GM19468 (cell line): Measurements from ENCODE around the gene ZNF592.

Experiments
- ATAC-seq: cut with Tn5 transposase; IDR thresholded peaks from one replicate; pipeline ENCODE4 v1.9.1; 2021; ENCODE audit warnings: mild to moderate bottlenecking, moderate library complexity, moderate number of reproducible peaks; ENCODE audit not compliant: unreplicated experiment; ENCODE audit errors: extremely low read depth

The ZNF592 gene

DNA sequence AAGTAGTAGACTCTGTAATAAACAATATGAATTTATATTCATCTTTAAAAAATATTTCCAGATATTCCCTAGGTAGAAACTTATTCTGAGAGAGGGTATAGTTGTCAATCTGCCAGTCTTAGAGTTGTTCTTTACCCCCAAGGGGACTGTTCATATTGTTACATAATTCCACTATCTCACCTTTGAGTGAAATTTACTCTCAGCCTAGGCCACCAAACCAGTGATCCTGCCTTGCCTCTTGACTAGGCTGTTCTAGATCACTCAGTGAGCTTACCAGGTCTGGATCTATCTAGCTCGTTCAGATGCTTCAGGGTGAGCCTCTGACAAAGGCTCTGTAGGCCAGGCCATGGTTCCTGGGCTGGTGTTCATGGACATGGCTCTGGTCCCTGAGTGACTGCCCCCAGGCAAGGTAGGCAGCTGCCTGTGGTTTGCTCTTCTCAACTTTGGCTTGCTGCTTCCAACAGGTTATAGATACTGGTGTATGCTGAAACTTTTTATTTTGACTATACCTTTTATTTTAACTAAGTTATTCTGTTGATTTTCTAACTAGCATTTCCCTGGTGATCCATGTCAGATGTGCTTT, 27.6 kb downstream of the ZNF592 start:
- no peak for ATAC-seq

DNA sequence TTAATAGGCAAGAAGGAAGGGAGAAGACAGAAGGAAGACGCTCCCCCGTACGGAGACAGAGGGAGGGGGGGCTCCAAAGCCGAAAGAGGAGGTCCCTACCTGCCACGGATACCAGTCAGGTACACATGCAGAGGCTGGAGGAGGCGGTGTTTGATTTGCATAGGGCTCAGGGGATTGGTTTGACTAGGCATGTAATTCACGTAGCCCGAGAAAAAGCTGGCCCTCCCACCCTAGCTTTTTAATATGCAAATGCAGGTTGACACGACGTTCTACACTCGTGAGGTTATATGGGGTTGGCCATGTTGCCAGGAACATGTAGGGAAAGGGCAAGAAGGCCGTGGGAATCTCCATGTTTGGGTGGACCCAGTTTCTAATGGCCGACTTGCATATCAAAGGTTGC, 29.8 kb downstream of the ZNF592 start:
- no peak for ATAC-seq

DNA sequence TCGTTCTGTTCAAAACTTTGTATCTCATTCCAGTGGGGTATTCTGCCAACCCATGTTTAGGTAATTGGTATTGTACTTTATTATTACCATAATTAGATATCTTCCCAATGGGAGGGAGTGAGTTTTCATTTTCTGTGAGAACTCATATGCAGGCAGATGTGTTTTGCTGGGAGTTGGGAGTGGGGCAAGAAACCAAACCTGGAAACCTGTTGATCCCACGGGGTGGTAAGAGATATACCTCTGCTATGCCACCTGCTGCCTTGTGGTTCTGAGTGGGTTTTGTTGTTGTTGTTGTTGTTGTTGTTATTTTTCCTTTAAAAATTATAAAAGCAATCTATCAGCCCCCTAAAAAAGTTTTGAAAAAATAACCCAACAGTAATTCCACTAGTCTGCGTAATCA, 32.1 kb downstream of the ZNF592 start:
- no peak for ATAC-seq

DNA sequence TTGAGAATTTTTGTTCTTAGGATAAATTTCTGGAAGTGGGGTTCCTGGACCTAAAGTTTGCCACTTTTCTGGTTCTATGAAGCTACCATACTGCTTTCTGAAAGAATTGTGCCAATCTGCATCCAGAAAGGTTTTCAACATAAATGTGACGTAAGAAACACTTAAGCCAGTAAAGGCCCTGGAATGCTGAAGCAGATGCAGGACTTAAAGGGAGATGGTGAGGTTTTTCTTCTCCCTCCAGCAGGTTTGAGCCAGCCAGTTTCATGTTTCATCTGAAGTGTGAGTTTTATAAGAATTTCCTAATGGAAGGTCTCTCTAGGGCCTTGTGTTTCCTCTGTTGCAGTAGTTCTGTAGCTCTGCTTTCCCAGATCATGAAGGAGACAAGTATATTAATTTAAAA, 33.1 kb downstream of the ZNF592 start:
- no peak for ATAC-seq

DNA sequence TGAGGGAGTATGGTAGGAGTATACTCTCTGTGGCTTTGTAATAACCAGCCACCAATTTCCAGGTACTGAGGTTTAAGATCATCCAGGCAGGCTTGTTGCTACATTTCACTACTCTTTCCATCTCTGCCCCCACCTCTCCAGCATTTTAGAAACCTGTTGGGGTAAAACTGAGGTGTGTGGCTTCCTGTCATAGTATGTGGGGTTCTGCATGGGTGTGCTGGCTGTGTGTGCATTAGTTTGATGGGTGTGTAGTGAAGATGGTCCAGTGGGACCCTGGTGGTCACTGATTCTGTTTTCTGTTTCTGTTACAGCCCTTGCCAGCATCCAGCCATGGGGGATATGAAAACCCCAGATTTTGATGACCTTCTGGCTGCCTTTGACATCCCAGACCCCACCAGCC, 34.0 kb downstream of the ZNF592 start:
- ATAC-seq, result no peak

DNA sequence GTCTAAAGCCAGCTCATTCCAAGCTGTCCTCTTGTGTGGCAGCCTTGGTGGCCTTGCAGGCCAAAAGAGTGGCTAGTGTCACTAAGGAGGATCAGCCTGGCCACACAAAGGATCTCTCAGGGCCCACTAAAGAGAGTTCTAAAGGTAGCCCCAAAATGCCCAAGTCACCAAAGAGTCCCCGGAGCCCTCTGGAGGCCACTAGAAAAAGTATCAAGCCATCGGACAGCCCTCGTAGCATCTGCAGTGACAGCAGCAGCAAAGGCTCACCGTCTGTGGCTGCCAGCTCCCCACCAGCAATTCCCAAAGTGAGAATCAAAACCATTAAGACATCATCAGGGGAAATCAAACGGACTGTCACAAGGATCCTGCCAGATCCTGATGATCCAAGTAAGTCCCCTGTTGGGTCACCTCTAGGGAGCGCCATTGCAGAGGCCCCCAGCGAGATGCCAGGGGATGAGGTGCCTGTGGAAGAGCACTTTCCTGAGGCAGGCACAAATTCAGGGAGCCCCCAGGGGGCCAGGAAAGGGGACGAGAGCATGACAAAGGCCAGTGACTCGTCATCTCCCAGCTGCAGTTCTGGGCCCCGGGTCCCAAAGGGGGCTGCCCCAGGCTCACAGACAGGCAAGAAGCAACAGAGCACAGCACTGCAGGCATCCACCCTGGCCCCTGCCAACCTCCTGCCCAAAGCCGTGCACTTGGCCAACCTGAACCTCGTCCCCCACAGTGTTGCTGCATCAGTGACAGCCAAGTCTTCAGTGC, 35.3 kb downstream of the ZNF592 start:
- ATAC-seq, result no peak

DNA sequence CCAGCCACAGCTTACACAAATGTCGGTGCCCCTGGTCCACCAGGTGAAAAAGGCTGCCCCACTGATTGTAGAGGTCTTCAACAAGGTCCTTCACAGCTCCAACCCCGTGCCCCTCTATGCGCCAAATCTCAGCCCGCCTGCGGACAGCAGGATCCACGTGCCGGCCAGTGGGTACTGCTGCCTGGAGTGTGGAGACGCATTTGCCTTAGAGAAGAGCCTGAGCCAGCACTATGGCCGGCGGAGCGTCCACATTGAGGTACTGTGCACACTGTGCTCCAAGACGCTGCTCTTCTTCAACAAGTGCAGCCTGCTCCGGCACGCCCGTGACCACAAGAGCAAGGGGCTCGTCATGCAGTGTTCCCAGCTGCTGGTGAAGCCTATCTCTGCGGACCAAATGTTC, 35.9 kb downstream of the ZNF592 start:
- ATAC-seq, result no peak

DNA sequence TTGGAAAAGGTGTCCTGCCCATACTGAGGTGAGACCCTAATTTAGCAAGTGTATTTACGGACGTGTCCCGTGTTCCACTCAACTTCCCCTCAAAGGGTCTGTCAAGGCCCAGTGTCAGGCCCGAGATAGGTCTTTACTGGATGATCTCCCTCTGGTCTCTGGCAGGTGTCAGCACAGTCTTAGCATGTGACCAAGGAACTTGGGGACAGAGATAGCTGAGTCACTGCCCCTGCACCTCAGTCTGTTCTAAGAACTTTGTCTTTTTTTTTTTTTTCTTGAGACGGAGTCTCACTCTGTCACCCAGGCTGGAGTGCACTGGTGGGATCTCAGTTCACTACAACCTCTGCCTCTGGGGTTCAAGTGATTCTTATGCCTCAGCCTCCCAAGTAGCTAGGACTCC, 36.7 kb downstream of the ZNF592 start:
- ATAC-seq, result no peak

DNA sequence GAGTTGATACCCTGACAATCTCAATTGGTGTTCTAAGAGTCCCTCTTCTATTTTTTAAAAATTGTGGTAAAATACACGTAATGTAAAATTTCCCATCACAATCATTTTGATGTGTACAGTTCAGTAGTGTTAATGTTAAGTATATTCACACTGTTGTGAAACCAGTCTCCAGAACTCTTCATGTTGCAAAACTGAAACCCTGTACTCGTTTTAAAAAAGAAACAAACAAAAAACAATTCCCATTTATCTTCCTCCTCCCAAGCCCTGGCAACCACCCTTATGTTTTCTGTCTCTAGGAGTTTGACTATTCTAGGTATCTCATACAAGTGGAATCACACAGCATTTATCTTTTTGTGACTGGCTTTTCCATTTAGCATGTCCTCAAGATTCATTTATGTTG, 40.1 kb downstream of the ZNF592 start:
- ATAC-seq, result no peak

DNA sequence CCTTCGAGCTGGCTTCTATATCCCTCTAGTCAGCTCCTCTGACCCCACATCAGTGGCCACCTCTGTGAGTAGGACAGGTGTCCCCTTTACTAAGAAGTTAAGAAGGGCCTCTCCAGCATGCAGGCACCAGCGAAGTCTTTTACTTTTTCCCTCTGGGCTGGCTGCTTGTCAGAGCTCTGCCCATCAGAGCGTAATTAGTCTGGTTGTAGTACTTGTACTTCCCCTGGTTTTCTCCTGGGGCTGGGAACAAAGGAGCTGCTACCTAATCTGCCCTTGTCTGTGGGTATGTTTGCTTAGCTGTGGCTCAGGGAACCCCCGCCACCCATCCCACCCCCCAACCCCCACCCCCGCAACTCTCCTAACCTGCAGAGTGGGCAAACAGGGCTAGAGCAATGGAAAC, 41.4 kb downstream of the ZNF592 start:
- ATAC-seq, result no peak

DNA sequence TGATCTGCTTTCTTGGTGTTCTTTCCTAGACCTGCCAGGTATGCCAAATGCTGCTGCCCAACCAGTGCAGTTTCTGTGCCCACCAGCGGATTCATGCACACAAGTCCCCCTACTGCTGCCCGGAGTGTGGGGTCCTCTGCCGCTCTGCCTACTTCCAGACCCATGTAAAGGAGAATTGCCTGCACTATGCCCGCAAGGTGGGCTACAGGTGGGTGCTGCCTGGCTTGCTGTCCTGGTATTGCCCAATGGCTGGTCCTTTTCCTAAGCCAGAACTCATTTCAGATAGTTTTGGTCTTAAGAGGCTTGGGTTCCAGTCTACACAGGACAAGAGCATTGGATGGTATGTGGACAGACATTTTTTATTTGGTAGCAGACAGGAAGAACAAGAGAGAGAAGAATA, 42.3 kb downstream of the ZNF592 start:
- ATAC-seq, result no peak

DNA sequence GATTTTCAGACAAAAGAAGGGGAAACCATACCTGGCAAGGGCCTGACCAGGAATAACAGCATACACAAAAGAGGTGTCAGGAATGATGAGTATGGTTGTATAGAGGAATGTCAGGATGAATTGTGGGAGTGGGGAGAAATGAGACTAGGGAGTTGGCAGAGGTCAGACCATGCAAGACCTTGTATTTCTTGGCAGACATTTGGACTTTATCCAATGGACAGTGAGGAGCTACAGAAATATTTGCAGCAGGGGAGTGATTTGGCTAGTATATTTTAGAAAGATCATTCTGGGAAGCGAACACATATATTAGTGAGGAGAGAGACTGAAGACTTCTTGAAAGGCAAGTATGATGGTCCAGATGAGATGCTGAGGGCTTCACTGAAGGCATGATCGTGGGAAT, 43.4 kb downstream of the ZNF592 start:
- ATAC-seq, result no peak

DNA sequence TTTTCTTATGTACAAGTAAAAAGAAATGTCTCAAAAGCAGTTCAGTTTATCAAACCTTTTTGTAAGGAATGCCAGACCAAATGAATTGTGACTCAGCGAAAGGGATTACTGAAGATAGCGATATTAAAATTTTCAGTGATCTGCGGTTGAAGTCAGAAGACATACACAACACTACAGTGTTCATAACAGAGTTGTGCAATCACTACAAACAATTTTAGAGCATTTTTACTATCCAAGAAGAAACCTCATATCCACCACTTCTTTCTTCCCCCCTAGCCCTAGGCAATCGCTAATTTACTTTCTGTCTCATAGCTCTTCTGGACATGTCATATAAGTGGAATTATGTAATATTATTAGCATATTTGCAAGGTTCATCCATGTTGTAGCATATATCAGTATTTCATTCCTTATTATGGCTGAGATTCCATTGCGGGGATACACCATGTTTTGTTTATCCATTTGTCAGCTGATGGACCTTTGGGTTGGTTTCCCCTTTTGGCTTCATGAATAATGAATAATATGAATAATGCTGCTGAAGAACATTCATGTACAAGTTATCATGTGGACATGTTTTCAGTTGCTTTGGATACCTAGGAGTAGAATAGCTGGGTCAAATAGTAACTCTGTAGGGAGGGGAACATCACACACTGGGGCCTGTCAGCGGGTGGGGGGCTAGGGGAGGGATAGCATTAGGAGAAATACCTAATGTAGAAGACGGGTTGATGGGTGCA, 45.2 kb downstream of the ZNF592 start:
- no peak for ATAC-seq

DNA sequence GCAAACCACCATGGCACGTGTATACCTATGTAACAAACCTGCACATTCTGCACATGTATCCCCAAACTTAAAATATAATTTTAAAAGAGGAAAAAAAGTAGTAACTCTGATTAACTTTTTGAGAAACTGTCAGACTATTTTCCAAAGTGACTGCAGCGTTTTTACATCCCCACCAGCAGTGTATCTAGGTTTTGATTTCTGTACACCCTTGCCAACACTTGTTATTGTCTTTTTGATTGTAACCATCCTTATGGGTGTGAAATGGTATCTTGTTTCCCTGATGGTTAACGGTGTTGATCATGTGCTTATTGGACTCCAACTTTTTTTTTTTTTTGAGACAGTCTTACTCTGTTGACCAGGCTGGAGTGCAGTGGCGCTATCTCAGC, 45.8 kb downstream of the ZNF592 start:
- ATAC-seq, result no peak

DNA sequence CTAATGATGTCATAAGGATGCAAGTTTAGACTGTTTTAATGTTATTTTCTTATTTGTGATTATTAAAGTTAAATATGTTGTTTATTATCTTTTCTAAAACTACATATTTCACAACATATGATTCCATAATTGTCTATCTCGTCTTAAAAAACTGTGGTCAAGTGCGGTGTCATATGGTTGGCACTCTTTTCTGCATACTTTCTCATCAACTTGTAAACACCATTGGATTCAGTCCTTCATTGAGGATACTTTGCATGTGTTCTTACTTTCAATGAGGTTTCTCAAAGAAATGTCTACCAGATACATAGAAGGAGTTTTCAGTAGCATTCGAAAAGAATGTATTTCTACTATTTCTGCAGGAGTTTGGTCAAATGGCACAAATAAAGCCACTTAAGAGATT, 46.8 kb downstream of the ZNF592 start:
- ATAC-seq, result no peak

DNA sequence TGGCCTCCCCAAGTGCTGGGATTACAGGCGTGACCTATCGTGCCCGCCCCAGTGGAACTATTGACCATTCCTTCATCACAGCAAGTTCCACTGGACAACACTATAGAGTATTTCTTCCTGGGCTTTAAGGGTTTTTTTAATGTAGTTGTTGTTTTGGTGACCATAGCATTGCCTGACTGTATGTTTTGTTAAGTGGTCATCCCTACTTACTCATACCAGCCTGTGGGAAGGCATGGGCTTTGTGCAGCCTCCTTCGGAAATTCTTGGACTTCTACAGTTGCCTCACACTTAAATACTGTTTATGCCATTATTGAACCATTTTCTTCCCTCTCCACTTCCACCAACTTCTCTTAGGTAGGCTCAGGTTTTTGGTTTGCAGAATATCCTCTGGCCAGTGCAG, 48.8 kb downstream of the ZNF592 start:
- ATAC-seq, result no peak

DNA sequence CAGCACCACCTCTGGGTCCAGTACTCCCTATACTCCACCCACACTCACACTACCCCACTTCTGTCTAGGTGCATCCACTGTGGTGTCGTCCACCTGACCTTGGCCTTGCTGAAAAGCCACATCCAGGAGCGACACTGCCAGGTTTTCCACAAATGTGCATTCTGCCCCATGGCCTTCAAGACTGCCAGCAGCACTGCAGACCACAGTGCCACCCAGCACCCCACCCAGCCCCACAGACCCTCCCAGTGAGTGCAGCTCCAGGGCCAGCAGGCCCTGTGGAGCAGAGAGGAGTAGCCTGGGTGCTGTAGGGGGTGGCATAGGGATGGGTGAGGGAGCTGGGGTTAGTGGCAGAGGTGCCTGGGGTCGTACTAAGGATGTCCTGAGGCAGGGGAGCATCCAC, 49.4 kb downstream of the ZNF592 start:
- ATAC-seq, result no peak

DNA sequence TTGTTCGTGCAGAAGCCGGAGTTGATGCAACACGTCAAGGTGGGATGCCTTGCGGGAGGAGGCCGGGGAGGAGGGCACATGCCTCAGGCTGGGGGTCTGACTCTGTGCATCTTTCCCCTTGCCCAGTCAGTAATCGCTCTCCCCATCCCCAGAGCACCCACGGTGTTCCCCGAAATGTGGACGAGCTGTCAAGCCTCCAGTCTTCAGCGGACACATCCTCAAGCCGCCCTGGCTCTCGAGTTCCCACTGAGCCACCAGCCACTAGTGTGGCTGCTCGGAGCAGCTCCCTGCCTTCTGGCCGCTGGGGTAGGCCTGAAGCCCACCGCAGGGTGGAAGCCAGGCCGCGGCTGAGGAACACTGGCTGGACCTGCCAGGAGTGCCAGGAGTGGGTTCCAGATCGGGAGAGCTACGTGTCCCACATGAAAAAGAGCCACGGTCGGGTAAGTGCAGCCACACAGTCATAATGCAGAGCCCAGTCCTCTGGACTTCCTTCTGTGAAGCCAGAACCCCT, 50.1 kb downstream of the ZNF592 start:
- no peak for ATAC-seq

DNA sequence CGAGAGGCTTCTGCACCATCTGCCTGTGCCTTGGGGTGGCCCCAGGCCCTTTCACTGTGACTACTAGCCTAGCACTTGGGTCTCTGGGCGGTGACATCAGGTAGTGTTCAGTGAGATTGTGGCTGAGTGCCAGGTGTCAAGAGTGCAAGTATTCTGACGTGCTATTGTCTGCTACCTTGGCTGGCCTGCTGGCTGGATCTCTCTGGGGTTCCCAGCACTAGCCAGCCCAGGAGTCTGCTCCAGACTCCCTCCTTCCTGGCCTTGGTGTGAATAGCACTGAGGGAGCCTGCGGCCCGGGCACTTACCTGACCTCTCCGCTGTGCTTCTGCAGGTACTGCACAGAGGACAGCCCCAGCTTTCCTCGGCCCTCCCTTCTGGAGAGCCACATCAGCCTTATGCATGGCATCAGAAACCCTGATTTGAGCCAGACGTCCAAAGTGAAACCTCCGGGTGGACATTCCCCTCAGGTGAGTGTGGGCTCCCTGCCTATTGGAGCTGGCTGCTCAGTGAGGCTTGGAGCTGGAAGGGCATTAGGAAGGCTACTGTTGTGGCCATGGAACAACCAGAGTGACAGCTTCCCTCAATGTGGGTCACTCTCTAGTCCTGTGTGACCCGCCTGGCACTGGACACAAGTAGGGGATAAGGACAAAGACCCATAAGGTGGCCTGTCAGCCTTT, 51.3 kb downstream of the ZNF592 start:
- no peak for ATAC-seq

DNA sequence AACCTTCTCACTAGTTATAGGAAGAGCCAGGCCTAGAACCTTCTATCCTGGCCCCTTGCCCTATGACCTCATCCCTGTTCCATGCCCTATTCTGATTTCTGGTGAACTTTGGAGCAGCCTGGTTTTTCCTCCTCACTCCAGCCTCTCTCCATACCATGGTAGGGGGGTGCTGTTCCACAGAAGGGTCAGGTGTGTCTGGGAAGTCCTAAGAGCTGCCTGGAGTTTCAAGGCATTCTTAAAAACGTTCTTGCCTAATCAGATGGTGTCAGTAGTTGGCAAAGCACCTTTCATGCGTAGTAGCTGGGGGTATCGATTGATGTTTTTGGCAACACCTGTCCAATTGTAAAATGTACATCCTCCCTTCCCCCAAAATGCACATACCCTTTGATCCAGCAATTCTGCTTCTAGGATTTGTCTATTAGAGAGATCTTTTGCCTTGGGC, 52.0 kb downstream of the ZNF592 start:
- no peak for ATAC-seq
